GM23338 (cell line): Measurements from ENCODE around the gene PARP11. TPM values are rescaled to one million over a fixed set of nuclear protein-coding genes. Genes with fewer than 3 reads are reported as not detected.

Experiments used
- ATAC-seq: fragments of 200-7000 bp; cut with Tn5 transposase; 3 replicates; pipeline ENCODE4 v1.9.1; 2020
- DNase-seq: peaks from one replicate; pipeline ENCODE4 v3.0.0-alpha.2; 2015; ENCODE audit warnings: low spot score
- H2AFZ ChIP-seq: fragments of 200-600 bp; sonication (generic); 2 replicates; pipeline ENCODE4 v1.8.0; 2016; ENCODE audit warnings: antibody characterized with exemption, mild to moderate bottlenecking, moderate library complexity
- H3F3A ChIP-seq: fragments of 200-600 bp; sonication (generic); replicated peaks from 2 replicates; pipeline ENCODE4 v1.8.0; 2017; ENCODE audit warnings: antibody characterized with exemption, mixed run types, low read depth
- H3K27ac ChIP-seq: fragments of 200-600 bp; sonication (generic); 2 replicates; pipeline ENCODE4 v1.6.1; 2016; ENCODE audit warnings: low read depth
- H3K27me3 ChIP-seq: fragments of 200-600 bp; sonication (generic); 2 replicates; pipeline ENCODE4 v1.8.0; 2016; ENCODE audit warnings: mild to moderate bottlenecking, mixed run types, moderate library complexity; ENCODE audit not compliant: insufficient read depth
- H3K36me3 ChIP-seq: fragments of 200-600 bp; sonication (generic); 2 replicates; pipeline ENCODE4 v1.8.0; 2016; ENCODE audit warnings: mild to moderate bottlenecking; ENCODE audit not compliant: insufficient read depth
- H3K4me1 ChIP-seq: fragments of 200-600 bp; sonication (generic); 2 replicates; pipeline ENCODE4 v1.8.0; 2016; ENCODE audit warnings: mild to moderate bottlenecking, moderate library complexity; ENCODE audit not compliant: insufficient read depth
- H3K4me2 ChIP-seq: fragments of 200-600 bp; sonication (generic); 2 replicates; pipeline ENCODE4 v1.7.1; 2017; ENCODE audit warnings: mixed run types
- H3K4me3 ChIP-seq: fragments of 200-600 bp; sonication (generic); 2 replicates; pipeline ENCODE4 v1.6.1; 2016; ENCODE audit warnings: mixed run types
- H3K79me2 ChIP-seq: fragments of 200-600 bp; sonication (generic); replicated peaks from 2 replicates; pipeline ENCODE4 v1.8.0; 2017; ENCODE audit warnings: mild to moderate bottlenecking; ENCODE audit not compliant: insufficient read depth
- H3K9me2 ChIP-seq: fragments of 200-600 bp; sonication (generic); 2 replicates; pipeline ENCODE4 v1.8.0; 2017; ENCODE audit not compliant: insufficient read depth
- H4K20me1 ChIP-seq: fragments of 200-600 bp; sonication (generic); replicated peaks from 2 replicates; pipeline ENCODE4 v1.8.0; 2017; ENCODE audit warnings: mild to moderate bottlenecking; ENCODE audit not compliant: insufficient read depth
- H3K27ac Mint-ChIP-seq: 2 replicates; pipeline ENCODE4 v1.8.0; 2020; ENCODE audit warnings: inconsistent platforms, mild to moderate bottlenecking, moderate library complexity, mixed read lengths
- H3K27me3 Mint-ChIP-seq: 3 replicates; pipeline ENCODE4 v1.8.0; 2022; ENCODE audit warnings: low read depth, mild to moderate bottlenecking, moderate library complexity, mixed read lengths, inconsistent platforms; ENCODE audit not compliant: insufficient read depth, poor library complexity
- H3K36me3 Mint-ChIP-seq: 3 replicates; pipeline ENCODE4 v1.8.0; 2021; ENCODE audit warnings: low read depth, mild to moderate bottlenecking, inconsistent platforms, moderate library complexity, mixed read lengths
- H3K4me1 Mint-ChIP-seq: 3 replicates; pipeline ENCODE4 v1.8.0; 2020; ENCODE audit warnings: mild to moderate bottlenecking, inconsistent platforms, mixed read lengths
- H3K4me3 Mint-ChIP-seq: 3 replicates; pipeline ENCODE4 v1.8.0; 2021; ENCODE audit warnings: moderate library complexity, mild to moderate bottlenecking, inconsistent platforms, mixed read lengths
- H3K9me3 Mint-ChIP-seq: 3 replicates; pipeline ENCODE4 v1.8.0; 2020; ENCODE audit warnings: moderate library complexity, mild to moderate bottlenecking, inconsistent platforms, mixed read lengths
- CREB1 ChIP-seq: fragments of 250-450 bp; sonication (Bioruptor Pico); IDR thresholded peaks from 2 replicates; pipeline ENCODE4 v1.5.0; 2020; ENCODE audit warnings: low read depth, mild to moderate bottlenecking, moderate library complexity
- EZH2 ChIP-seq: fragments of 200-600 bp; sonication (generic); IDR thresholded peaks from one replicate; pipeline ENCODE4 v1.8.0; 2017; ENCODE audit warnings: antibody characterized with exemption, mild to moderate bottlenecking, low read depth; ENCODE audit not compliant: unreplicated experiment
- JUNB ChIP-seq: IDR thresholded peaks from one replicate; pipeline ENCODE4 v1.6.1; 2016; ENCODE audit warnings: antibody characterized with exemption; ENCODE audit not compliant: unreplicated experiment
- NANOG ChIP-seq: IDR thresholded peaks from 2 replicates; pipeline ENCODE4 v1.6.1; 2016; ENCODE audit warnings: antibody characterized with exemption, borderline replicate concordance
- ZNF331 ChIP-seq: fragments of 250-450 bp; sonication (Bioruptor Pico); IDR thresholded peaks from 2 replicates; pipeline ENCODE4 v1.5.0; 2020; ENCODE audit warnings: low read depth, mild to moderate bottlenecking, moderate library complexity
- ZNF462 ChIP-seq: fragments of 250-450 bp; sonication (Bioruptor Pico); IDR thresholded peaks from 2 replicates; pipeline ENCODE4 v1.5.0; 2020; ENCODE audit warnings: mild to moderate bottlenecking, moderate library complexity
- polyA plus RNA-seq: library from polyadenylated mRNA; unstranded; fragments of >200 nt; fragmentation: Nextera tagmentation; extraction: Ambion mirVana; gene quantifications from 2 replicates; pipeline ENCODE4 v1.2.1, GENCODE V29; 2016
- total RNA-seq: library from RNA; depleted of rRNA; stranded (reverse); fragments of >200 nt; shearing (Covaris generic); gene quantifications from 2 replicates; pipeline ENCODE4 v1.2.3, GENCODE V29; 2014

Gene PARP11
- total and polyA plus RNA-seq, 2 experiments from 2014 or later: 4.8 to 11.5 TPM

- Histone ChIP-seq H2AFZ (no peak overlapping the region), H3K4me3 (no peak overlapping the region), H3K27me3 (no peaks in the 10 kb centered on the region), H3K4me1 (no peaks in the 10 kb centered on the region), H3K9me2 (0 out of 2 replicates have a peak, but pooled peaks cover 3% of the 10 kb centered on the region), H3K4me2 (no peak overlapping the region), H4K20me1 (no peaks in the 10 kb centered on the region), H3F3A (no peaks in the 10 kb centered on the region), H3K79me2 (no peaks in the 10 kb centered on the region), H3K27ac (no peak overlapping the region), H3K36me3 (no peaks in the 10 kb centered on the region)
- no peak for DNase-seq
- Mint-ChIP-seq H3K27me3 (peaks cover 3% of the 10 kb centered on the region), H3K36me3 (no peaks in the 10 kb centered on the region), H3K9me3 (no peaks in the 10 kb centered on the region), H3K4me3 (no peak overlapping the region), H3K27ac (no peak overlapping the region), H3K4me1 (no peaks in the 10 kb centered on the region)
- ATAC-seq: no peak
- TF ChIP-seq ZNF462: no peak
- TF ChIP-seq EZH2: no peak
- TF ChIP-seq JUNB: no peak
- TF ChIP-seq CREB1 (CRISPR knock-in tag): no peak
- no peak for TF ChIP-seq NANOG
Measured at GRCh38 chr12:3897371-3897971, 24.3 kb upstream of the PARP11 start.

- H3K27me3 Mint-ChIP-seq: peaks cover 3% of the 10 kb centered on the region
- Histone ChIP-seq H3K9me2 (0 out of 2 replicates have a peak, but pooled peaks cover 3% of the 10 kb centered on the region), H3K4me2 (no peak overlapping the region), H3K36me3 (no peaks in the 10 kb centered on the region), H4K20me1 (no peaks in the 10 kb centered on the region), H3K27me3 (no peaks in the 10 kb centered on the region), H3K79me2 (no peaks in the 10 kb centered on the region), H2AFZ (no peak overlapping the region), H3K4me3 (no peak overlapping the region), H3K27ac (no peak overlapping the region), H3K4me1 (no peaks in the 10 kb centered on the region), H3F3A (no peaks in the 10 kb centered on the region)
- H3K36me3 Mint-ChIP-seq: no peaks in the 10 kb centered on the region
- H3K4me1 Mint-ChIP-seq: no peaks in the 10 kb centered on the region
- no peak overlapping the region for H3K27ac Mint-ChIP-seq
- H3K9me3 Mint-ChIP-seq: no peaks in the 10 kb centered on the region
- ATAC-seq (no peak), DNase-seq (no peak)
- no peak overlapping the region for H3K4me3 Mint-ChIP-seq
- no peak for TF ChIP-seq ZNF331 (CRISPR knock-in tag)
- no peak for TF ChIP-seq ZNF462
Measured at GRCh38 chr12:3896801-3897351, 23.7 kb upstream of the PARP11 start.
